ENCODE data around the gene TPP2. TPM values are rescaled to one million over a fixed set of nuclear protein-coding genes. Genes with fewer than 3 reads are reported as not detected.

Gene TPP2
- total and polyA plus RNA-seq, 4 donors, result 14.0 to 55.6 (median 22.4) TPM

GRCh38 chr13:102555914-102556553 lies 40.8 kb upstream of the TPP2 start:
- WGBS, result 29% methylated on average over 6 of the region's 6 CpGs
- no peak for DNase-seq (ENCODE audit: low spot score)
- Histone ChIP-seq H3K4me1 (ENCODE audit: control insufficient read depth in 4 of 4, insufficient read depth in 4 of 4, low read length in 3 of 4) (no peaks in the 10 kb centered on the region), H3K27ac (ENCODE audit: low read depth in 1 of 2, low read length in 2 of 2) (no peak overlapping the region), H3K27me3 (ENCODE audit: control insufficient read depth in 4 of 4, insufficient read depth in 4 of 4, low read length in 3 of 4) (no peaks in the 10 kb centered on the region), H3K36me3 (ENCODE audit: control insufficient read depth in 4 of 4, insufficient read depth in 3 of 4, low read depth in 1 of 4, low read length in 3 of 4) (no peaks in the 10 kb centered on the region), H3K4me3 (ENCODE audit: low read depth in 1 of 3, low read length in 3 of 3) (no peak overlapping the region), H3K9me3 (ENCODE audit: control insufficient read depth in 4 of 4, low read length in 3 of 4) (no peaks in the 10 kb centered on the region), H3K9ac (ENCODE audit: low read depth in 1 of 2, low read length in 2 of 2) (no peak overlapping the region)
- TF ChIP-seq NR2F2 (IDR thresholded peaks at IDR 0.05), result no peak
- no peak for TF ChIP-seq TAF1 (conservative IDR thresholded peaks at IDR 0.05)
- no peak for TF ChIP-seq HNF4G (IDR thresholded peaks at IDR 0.05)
- TF ChIP-seq, protein P1, sequence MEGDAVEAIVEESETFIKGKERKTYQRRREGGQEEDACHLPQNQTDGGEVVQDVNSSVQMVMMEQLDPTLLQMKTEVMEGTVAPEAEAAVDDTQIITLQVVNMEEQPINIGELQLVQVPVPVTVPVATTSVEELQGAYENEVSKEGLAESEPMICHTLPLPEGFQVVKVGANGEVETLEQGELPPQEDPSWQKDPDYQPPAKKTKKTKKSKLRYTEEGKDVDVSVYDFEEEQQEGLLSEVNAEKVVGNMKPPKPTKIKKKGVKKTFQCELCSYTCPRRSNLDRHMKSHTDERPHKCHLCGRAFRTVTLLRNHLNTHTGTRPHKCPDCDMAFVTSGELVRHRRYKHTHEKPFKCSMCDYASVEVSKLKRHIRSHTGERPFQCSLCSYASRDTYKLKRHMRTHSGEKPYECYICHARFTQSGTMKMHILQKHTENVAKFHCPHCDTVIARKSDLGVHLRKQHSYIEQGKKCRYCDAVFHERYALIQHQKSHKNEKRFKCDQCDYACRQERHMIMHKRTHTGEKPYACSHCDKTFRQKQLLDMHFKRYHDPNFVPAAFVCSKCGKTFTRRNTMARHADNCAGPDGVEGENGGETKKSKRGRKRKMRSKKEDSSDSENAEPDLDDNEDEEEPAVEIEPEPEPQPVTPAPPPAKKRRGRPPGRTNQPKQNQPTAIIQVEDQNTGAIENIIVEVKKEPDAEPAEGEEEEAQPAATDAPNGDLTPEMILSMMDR (IDR thresholded peaks at IDR 0.05; ENCODE audit: low read depth, low read length, missing input control), result peak; percentile 44
- TF ChIP-seq GABPA (IDR thresholded peaks at IDR 0.05 in 1 of 2, conservative IDR thresholded peaks at IDR 0.05 in 1 of 2), result no peak
- no peak for TF ChIP-seq YY1 (IDR thresholded peaks at IDR 0.05)
- no peak for TF ChIP-seq HNF4A (conservative IDR thresholded peaks at IDR 0.05)
- no peak for TF ChIP-seq FOXA2 (IDR thresholded peaks at IDR 0.05)
- TF ChIP-seq, protein P2, sequence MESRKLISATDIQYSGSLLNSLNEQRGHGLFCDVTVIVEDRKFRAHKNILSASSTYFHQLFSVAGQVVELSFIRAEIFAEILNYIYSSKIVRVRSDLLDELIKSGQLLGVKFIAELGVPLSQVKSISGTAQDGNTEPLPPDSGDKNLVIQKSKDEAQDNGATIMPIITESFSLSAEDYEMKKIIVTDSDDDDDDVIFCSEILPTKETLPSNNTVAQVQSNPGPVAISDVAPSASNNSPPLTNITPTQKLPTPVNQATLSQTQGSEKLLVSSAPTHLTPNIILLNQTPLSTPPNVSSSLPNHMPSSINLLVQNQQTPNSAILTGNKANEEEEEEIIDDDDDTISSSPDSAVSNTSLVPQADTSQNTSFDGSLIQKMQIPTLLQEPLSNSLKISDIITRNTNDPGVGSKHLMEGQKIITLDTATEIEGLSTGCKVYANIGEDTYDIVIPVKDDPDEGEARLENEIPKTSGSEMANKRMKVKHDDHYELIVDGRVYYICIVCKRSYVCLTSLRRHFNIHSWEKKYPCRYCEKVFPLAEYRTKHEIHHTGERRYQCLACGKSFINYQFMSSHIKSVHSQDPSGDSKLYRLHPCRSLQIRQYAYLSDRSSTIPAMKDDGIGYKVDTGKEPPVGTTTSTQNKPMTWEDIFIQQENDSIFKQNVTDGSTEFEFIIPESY (IDR thresholded peaks at IDR 0.05), result no peak
- TF ChIP-seq, protein P3, sequence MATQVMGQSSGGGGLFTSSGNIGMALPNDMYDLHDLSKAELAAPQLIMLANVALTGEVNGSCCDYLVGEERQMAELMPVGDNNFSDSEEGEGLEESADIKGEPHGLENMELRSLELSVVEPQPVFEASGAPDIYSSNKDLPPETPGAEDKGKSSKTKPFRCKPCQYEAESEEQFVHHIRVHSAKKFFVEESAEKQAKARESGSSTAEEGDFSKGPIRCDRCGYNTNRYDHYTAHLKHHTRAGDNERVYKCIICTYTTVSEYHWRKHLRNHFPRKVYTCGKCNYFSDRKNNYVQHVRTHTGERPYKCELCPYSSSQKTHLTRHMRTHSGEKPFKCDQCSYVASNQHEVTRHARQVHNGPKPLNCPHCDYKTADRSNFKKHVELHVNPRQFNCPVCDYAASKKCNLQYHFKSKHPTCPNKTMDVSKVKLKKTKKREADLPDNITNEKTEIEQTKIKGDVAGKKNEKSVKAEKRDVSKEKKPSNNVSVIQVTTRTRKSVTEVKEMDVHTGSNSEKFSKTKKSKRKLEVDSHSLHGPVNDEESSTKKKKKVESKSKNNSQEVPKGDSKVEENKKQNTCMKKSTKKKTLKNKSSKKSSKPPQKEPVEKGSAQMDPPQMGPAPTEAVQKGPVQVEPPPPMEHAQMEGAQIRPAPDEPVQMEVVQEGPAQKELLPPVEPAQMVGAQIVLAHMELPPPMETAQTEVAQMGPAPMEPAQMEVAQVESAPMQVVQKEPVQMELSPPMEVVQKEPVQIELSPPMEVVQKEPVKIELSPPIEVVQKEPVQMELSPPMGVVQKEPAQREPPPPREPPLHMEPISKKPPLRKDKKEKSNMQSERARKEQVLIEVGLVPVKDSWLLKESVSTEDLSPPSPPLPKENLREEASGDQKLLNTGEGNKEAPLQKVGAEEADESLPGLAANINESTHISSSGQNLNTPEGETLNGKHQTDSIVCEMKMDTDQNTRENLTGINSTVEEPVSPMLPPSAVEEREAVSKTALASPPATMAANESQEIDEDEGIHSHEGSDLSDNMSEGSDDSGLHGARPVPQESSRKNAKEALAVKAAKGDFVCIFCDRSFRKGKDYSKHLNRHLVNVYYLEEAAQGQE (IDR thresholded peaks at IDR 0.05), result no peak
- TF ChIP-seq EGR1 (IDR thresholded peaks at IDR 0.05; ENCODE audit: low read depth in 2 of 2), result no peak
- no peak for TF ChIP-seq FOXA1 (IDR thresholded peaks at IDR 0.05)
- no peak for TF ChIP-seq SP1 (IDR thresholded peaks at IDR 0.05)
- TF ChIP-seq RAD21 (IDR thresholded peaks at IDR 0.05), result peak; percentile 84 to 86
- no peak for TF ChIP-seq RXRA (IDR thresholded peaks at IDR 0.05)
- TF ChIP-seq, protein P4, sequence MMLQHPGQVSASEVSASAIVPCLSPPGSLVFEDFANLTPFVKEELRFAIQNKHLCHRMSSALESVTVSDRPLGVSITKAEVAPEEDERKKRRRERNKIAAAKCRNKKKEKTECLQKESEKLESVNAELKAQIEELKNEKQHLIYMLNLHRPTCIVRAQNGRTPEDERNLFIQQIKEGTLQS (IDR thresholded peaks at IDR 0.05), result no peak

- Histone ChIP-seq H3K4me3 (ENCODE audit: low read depth in 1 of 3, low read length in 3 of 3) (no peak overlapping the region), H3K9ac (ENCODE audit: low read depth in 1 of 2, low read length in 2 of 2) (no peak overlapping the region), H3K4me1 (ENCODE audit: control insufficient read depth in 4 of 4, insufficient read depth in 4 of 4, low read length in 3 of 4) (peaks cover 0 to 1% (median 0%) of the 10 kb centered on the region in 4 donors), H3K9me3 (ENCODE audit: control insufficient read depth in 4 of 4, low read length in 3 of 4) (no peaks in the 10 kb centered on the region), H3K27ac (ENCODE audit: low read depth in 1 of 2, low read length in 2 of 2) (no peak overlapping the region), H3K36me3 (ENCODE audit: control insufficient read depth in 4 of 4, insufficient read depth in 3 of 4, low read depth in 1 of 4, low read length in 3 of 4) (no peaks in the 10 kb centered on the region), H3K27me3 (ENCODE audit: control insufficient read depth in 4 of 4, insufficient read depth in 4 of 4, low read length in 3 of 4) (no peaks in the 10 kb centered on the region)
- DNase-seq (ENCODE audit: low spot score), result no peak
- TF ChIP-seq, protein P3 (IDR thresholded peaks at IDR 0.05), result no peak
- 69% methylated on average over 3 of the region's 3 CpGs for WGBS
Observed at GRCh38 chr13:102556806-102557205, 40.0 kb upstream of the TPP2 start.

Measured in liver (tissue), 9 donors.